Lung (tissue), 12 donors: ENCODE data around the gene FHOD3. TPM values are rescaled to one million over a fixed set of nuclear protein-coding genes. Genes with fewer than 3 reads are reported as not detected.

Source experiments
- ATAC-seq: fragments of 200-7000 bp; cut with Tn5 transposase; one replicate; pipeline ENCODE4 v1.9.1; 2020; ENCODE audit warnings: moderate number of reproducible peaks; ENCODE audit not compliant: insufficient read depth, low FRiP score
- DNase-seq, 3 donors: peaks; one replicate each; pipeline ENCODE4 v3.0.0-alpha.2; 2013 to 2017
- H3K27ac ChIP-seq, 2 donors: one replicate each; pipeline ENCODE4 v1.5.1; 2013; ENCODE audit warnings: mild to moderate bottlenecking in 2 of 2, moderate library complexity in 2 of 2, control low read depth in 1 of 2, inconsistent platforms in 1 of 2, low read depth in 1 of 2, low read length in 1 of 2
- H3K27me3 ChIP-seq, 3 donors: one replicate each; pipeline ENCODE4 v1.5.1; 2013; ENCODE audit warnings: low read length in 2 of 3; ENCODE audit not compliant: control insufficient read depth in 3 of 3, insufficient read depth in 3 of 3
- H3K36me3 ChIP-seq, 4 donors: one replicate each; pipeline ENCODE4 v1.5.1; 2013; ENCODE audit warnings: low read length in 4 of 4, mild to moderate bottlenecking in 1 of 4, moderate library complexity in 1 of 4; ENCODE audit not compliant: control insufficient read depth in 4 of 4, insufficient read depth in 4 of 4
- H3K4me1 ChIP-seq, 5 donors: one replicate each; pipeline ENCODE4 v1.5.1; 2013; ENCODE audit warnings: low read length in 5 of 5, mild to moderate bottlenecking in 2 of 5, moderate library complexity in 1 of 5; ENCODE audit not compliant: control insufficient read depth in 5 of 5, insufficient read depth in 5 of 5
- H3K4me3 ChIP-seq: one replicate; pipeline ENCODE4 v1.5.1; 2013; ENCODE audit warnings: mild to moderate bottlenecking, control low read depth, moderate library complexity
- H3K9ac ChIP-seq, 2 donors: one replicate each; pipeline ENCODE4 v1.5.1; 2013; ENCODE audit warnings: low read length in 2 of 2, control low read depth in 1 of 2; ENCODE audit not compliant: insufficient read depth in 1 of 2
- H3K9me3 ChIP-seq, 4 donors: one replicate each; pipeline ENCODE4 v1.5.1; 2013; ENCODE audit warnings: low read length in 3 of 4, mild to moderate bottlenecking in 1 of 4, moderate library complexity in 1 of 4; ENCODE audit not compliant: control insufficient read depth in 4 of 4, insufficient read depth in 3 of 4
- CTCF ChIP-seq: IDR thresholded peaks from 2 replicates; pipeline ENCODE4 v1.5.1; 2012; ENCODE audit warnings: mild to moderate bottlenecking; ENCODE audit errors: control extremely low read depth, extremely low read depth
- WGBS, 2 donors: extraction: QIAGEN DNeasy Blood & Tissue Kit; methylation state at CpG; one replicate each; pipeline ENCODE4 v1.1.7; 2013; 5-methylcytosine and 5-hydroxymethylcytosine counted together
- polyA plus RNA-seq, 2 donors: library from polyadenylated mRNA; stranded (reverse); fragments of 200-250 nt; gene quantifications; one replicate each; pipeline ENCODE4 v1.2.1, GENCODE V29; 2013
- total RNA-seq, 2 donors: library from RNA; depleted of rRNA in 1 of 2; stranded (reverse); fragments of >200 nt in 1 of 2; gene quantifications; one replicate each; pipeline ENCODE4 v1.2.1, GENCODE V29; 2014 to 2021
- donor health status: control.
- donor health status: control.
- donor health status: Bipolar disorder and iron deficiency.
- donor health status: healthy.
- donor health status: DM: yes; HTN: yes; CAD: no.

The FHOD3 gene
- total and polyA plus RNA-seq, 4 donors: 1.0 to 7.4 (median 2.9) TPM

GRCh38 chr18:36476433-36476832 is 178.9 kb downstream of the FHOD3 start:
- TF ChIP-seq CTCF: no peak
- peaks cover 0 to 5% (median 0%) of the 10 kb centered on the region in 5 donors for H3K4me1 ChIP-seq
- peaks cover 0 to 5% (median 0%) of the 10 kb centered on the region in 4 donors for H3K9me3 ChIP-seq
- WGBS, 2 donors: 78 to 88% methylated on average over 4 of the region's 4 CpGs
- no peaks in the 10 kb centered on the region for H3K27me3 ChIP-seq
- no peaks in the 10 kb centered on the region for H3K36me3 ChIP-seq
- no peak overlapping the region for H3K9ac ChIP-seq
- ATAC-seq (no peak), DNase-seq (no peak)
- no peak overlapping the region for H3K27ac ChIP-seq
- no peak overlapping the region for H3K4me3 ChIP-seq

- H3K9me3 ChIP-seq: peaks cover 0 to 5% (median 0%) of the 10 kb centered on the region in 4 donors
- H3K4me3 ChIP-seq: no peak overlapping the region
- no peaks in the 10 kb centered on the region for H3K36me3 ChIP-seq
- no peak overlapping the region for H3K27ac ChIP-seq
- WGBS, 2 donors: 86 to 91% methylated on average over 3 of the region's 3 CpGs
- DNase-seq (no peak), ATAC-seq (no peak)
- peaks cover 0 to 12% (median 0%) of the 10 kb centered on the region in 5 donors for H3K4me1 ChIP-seq
- no peaks in the 10 kb centered on the region for H3K27me3 ChIP-seq
- no peak overlapping the region for H3K9ac ChIP-seq
- no peak for TF ChIP-seq CTCF
Measured at GRCh38 chr18:36477776-36478175, 180.3 kb downstream of the FHOD3 start.

GRCh38 chr18:36481201-36481657 is 183.7 kb downstream of the FHOD3 start:
- H3K4me1 ChIP-seq: peaks cover 0 to 15% (median 0%) of the 10 kb centered on the region in 5 donors
- no peak for ATAC-seq
- 46 to 47% methylated on average over 4 of the region's 4 CpGs for WGBS, 2 donors

More at GRCh38 chr18:36481201-36481657, 183.7 kb downstream of the FHOD3 start:
- no peak for TF ChIP-seq CTCF
- DNase-seq: peak in 1 of 3 donors; percentile 16
- no peaks in the 10 kb centered on the region for H3K27me3 ChIP-seq
- peaks cover 0 to 3% (median 0%) of the 10 kb centered on the region in 4 donors for H3K9me3 ChIP-seq
- H3K4me3 ChIP-seq: no peak overlapping the region
- no peak overlapping the region for H3K27ac ChIP-seq
- H3K36me3 ChIP-seq: no peaks in the 10 kb centered on the region
- H3K9ac ChIP-seq: no peak overlapping the region
